HTR-8/SVneo (cell line): ENCODE data around the gene ANGPTL4.
"Not testable (repeated sequence)": the region's sequence is repeated elsewhere in the genome, so short reads cannot be mapped to it uniquely, and the experiment has no call there.

Experiments used
- DNase-seq: peaks from one replicate; pipeline ENCODE4 v3.0.0; 2011; ENCODE audit warnings: low spot score, mixed read lengths; ENCODE audit not compliant: insufficient read length
- FAIRE-seq: peaks from 2 replicates; lab custom pipeline; 2011; peaks lifted over from hg19 to GRCh38; lab: Jason Lieb, UNC

The ANGPTL4 gene, protein sequence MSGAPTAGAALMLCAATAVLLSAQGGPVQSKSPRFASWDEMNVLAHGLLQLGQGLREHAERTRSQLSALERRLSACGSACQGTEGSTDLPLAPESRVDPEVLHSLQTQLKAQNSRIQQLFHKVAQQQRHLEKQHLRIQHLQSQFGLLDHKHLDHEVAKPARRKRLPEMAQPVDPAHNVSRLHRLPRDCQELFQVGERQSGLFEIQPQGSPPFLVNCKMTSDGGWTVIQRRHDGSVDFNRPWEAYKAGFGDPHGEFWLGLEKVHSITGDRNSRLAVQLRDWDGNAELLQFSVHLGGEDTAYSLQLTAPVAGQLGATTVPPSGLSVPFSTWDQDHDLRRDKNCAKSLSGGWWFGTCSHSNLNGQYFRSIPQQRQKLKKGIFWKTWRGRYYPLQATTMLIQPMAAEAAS

GRCh38 chr19:8363803-8364771 is at the start of gene ANGPTL4:
ANGPTL4 (plus strand) TSS chr19:8364155; CDS start chr19:8364322, 167 bp downstream.
- DNase-seq (peak; percentile 65), FAIRE-seq (no peak)

DNA sequence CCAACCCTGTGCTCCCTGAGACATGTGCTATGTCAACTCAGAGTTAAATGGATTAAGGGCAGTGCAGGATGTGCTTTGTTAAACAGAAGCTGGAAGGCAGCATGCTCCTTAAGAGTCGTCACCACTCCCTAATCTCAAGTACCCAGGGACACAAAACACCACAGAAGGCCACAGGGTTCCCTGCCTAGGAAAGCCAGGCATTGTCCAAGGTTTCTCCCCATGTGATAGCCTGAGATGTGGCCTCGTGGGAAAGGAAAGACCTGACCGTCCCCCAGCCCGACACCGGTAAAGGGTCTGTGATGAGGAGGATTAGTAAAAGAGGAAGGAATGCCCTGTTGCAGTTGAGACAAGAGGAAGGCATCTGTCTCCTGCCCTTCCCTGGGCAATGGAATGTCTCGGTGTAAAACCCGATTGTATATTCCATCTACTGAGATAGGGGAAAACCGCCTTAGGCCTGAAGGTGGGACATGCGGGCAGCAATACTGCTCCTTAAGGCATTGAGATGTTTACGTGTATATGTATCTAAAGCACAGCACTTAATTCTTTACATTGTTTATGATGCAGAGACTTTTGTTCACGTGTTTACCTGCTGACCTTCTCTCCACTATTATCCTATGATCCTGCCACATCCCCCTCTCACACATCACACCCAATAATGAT is 48.8 kb upstream of the ANGPTL4 start:
- not testable (repeated sequence) for FAIRE-seq, DNase-seq

- no peak for DNase-seq
- no peak for FAIRE-seq
These were observed 47.4 kb upstream of the ANGPTL4 start for GRCh38 chr19:8316351-8317125.

- not testable (repeated sequence) for DNase-seq, FAIRE-seq
These were observed 45.1 kb upstream of the ANGPTL4 start for GRCh38 chr19:8318835-8319234.

- FAIRE-seq (no peak), DNase-seq (no peak)
These were observed 44.0 kb upstream of the ANGPTL4 start for GRCh38 chr19:8319807-8320520.

- no peak for FAIRE-seq
These were observed 43.3 kb upstream of the ANGPTL4 start for GRCh38 chr19:8320564-8321066.

DNA sequence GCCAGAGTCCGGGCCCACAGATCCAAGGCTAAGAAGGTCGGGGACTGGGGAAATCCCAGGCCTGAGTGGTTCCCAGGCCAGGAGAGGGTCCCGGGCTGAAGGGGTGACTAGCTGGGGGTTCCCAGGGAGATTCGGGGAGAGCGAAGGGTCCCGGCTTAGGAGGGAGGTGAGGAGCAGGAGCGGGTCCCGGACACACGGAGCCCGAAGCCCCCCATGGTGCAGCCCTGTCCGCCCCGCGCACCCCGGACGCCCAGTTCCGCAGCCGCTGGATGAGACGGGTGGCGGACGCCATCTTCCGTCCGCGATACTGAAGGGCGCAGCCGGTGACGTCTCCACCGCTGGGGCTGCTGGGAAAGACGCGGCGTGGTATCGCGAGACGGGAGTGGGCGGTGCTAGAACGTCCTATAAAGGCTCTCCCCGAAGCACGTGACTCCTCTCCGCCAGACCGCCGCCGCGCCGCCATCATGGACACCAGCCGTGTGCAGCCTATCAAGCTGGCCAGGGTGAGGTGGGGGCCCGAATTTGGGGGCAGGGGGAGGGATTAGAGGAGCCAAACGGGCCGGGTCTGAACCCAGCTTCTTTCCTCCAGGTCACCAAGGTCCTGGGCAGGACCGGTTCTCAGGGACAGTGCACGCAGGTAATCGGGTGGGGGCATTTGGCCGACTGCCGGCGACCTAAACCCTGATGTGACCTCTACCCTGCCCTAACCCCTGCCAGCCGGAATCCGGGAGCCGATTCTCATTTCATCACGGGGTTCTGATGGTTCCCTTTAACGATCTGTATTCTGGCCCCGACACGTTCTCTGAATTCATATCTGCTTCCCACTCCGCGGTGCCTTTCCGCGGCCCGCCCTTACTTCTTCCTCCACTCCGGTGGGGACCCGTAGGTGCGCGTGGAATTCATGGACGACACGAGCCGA is 42.6 kb upstream of the ANGPTL4 start, which contains the start of the genes NDUFA7 and RPS28:
Gene NDUFA7, minus strand, starts transcription at position 309 of the 919 bp plus-strand sequence. Its CDS starts 17 bp downstream, at position 292.
Gene RPS28, plus strand, starts transcription at position 430 of the 919 bp plus-strand sequence. Its CDS starts 35 bp downstream, at position 465.
- FAIRE-seq = peak; percentile 93
- DNase-seq = peak; percentile 93

More at GRCh38 chr19:8320564-8321066, 43.3 kb upstream of the ANGPTL4 start:
- no peak for DNase-seq

GRCh38 chr19:8321986-8322637 is 41.8 kb upstream of the ANGPTL4 start:
- DNase-seq = no peak
- no peak for FAIRE-seq

DNA sequence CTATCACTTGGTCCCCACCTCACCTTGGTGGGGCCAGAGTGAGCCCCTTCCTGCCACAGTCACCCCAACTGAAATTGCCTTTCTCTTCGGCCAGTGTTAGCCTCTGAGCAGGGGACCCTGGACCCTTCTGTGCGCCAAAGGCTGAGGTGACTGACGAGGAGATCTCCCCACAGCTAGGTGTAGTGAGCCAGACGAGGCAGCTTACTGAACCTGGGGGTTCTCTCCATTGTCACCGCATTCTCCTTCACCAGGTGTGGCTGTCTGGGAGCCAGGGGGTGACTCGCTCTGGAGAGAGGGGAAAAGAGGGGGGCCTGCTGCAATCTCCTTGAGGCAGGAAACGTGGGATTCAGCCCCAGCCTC is 41.3 kb upstream of the ANGPTL4 start:
- DNase-seq (no peak), FAIRE-seq (no peak)

GRCh38 chr19:8323781-8324185 is 40.2 kb upstream of the ANGPTL4 start:
- FAIRE-seq (no peak), DNase-seq (no peak)

GRCh38 chr19:8324186-8325050 is 39.5 kb upstream of the ANGPTL4 start:
- no peak for DNase-seq
- FAIRE-seq = no peak

- FAIRE-seq = no peak
- no peak for DNase-seq
These were observed 38.5 kb upstream of the ANGPTL4 start for GRCh38 chr19:8325454-8325853.

DNA sequence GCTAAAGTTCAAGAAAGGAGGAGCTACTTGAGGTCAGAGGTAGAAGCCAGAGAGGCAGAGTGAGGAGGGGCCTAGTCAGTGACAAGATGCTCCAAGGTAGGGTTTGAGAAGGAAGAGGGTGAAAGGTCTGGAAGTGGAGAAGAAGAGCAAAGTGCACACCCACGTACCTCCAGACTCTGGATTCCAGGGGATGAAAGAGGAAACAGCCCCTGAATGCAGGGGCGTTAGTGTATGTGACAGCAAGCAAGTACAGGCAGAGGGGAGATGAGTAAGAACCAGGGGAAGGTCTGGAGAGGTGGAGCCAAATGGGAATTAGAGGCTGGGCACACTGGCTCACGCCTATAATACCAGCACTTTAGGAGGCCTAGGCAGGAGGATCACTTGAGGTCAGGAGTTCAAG is 34.0 kb upstream of the ANGPTL4 start:
- FAIRE-seq = no peak
- DNase-seq = no peak

GRCh38 chr19:8331263-8331845 is 32.6 kb upstream of the ANGPTL4 start:
- DNase-seq (no peak), FAIRE-seq (no peak)

DNA sequence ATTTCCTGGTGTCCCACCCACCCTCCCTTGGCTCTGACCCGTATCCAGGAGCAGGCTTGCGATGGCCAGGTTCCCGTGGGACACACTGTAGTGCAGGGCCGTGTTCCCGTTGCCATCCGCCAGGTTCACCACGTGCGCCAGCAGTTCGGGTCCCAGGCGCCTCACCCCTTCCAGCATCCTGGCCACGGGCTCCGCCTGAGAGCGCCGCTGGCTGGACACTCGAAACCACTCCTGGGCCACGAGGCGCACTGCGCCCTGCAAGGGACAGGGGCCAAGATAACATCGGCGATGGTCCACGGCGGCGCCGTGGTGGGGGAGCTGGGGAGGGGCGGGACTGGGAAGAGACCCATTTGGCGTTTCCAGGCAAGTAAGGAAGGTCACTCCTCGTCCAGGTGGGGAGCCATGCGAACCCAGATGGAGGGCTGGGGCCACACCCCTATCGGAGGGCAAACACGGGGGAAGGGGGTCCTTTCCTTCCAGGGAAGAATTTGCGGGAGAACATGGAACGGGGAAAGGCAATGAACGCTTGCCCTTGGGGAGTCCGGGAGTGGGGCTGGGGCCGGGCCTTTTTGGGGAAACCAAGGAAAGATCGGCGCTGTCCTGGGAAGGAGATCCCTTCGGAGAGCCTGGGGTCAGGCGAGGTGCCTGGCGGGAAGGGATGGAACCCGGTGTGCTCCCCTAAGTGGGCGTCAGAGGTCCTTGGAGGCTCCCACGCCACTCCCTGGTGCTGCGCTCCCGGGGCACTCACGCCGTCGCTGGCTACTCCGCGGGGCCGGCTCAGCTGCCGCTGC is 30.8 kb upstream of the ANGPTL4 start:
- FAIRE-seq (no peak), DNase-seq (no peak)
